Peyer's patch (tissue), 4 donors: ENCODE results near the gene APBA1. TPM values are rescaled to one million over a fixed set of nuclear protein-coding genes. Genes with fewer than 3 reads are reported as not detected.

Experiments used
- DNase-seq, 3 donors: peaks; one replicate each; pipeline ENCODE4 v3.0.0-alpha.2; 2017 to 2019
- H3K27ac ChIP-seq, 4 donors: fragments of 200-600 bp; sonication (generic); one replicate each; pipeline ENCODE4 v1.5.1; 2016 to 2019
- H3K27me3 ChIP-seq, 2 donors: fragments of 200-600 bp; sonication (generic); one replicate each; pipeline ENCODE4 v1.5.1; 2019
- H3K36me3 ChIP-seq, 3 donors: fragments of 200-600 bp; sonication (generic); one replicate each; pipeline ENCODE4 v1.5.1; 2016 to 2019
- H3K4me1 ChIP-seq, 4 donors: fragments of 200-600 bp; sonication (generic); one replicate each; pipeline ENCODE4 v1.5.1; 2016 to 2019
- H3K4me3 ChIP-seq, 4 donors: fragments of 200-600 bp; sonication (generic); 1 replicate in 3 of 4; 2 replicates in 1 of 4; pipeline ENCODE4 v1.5.1; 2016 to 2019; ENCODE audit warnings: mild to moderate bottlenecking in 1 of 4
- H3K9me3 ChIP-seq, 4 donors: fragments of 200-600 bp; sonication (generic); one replicate each; pipeline ENCODE4 v1.5.1; 2016 to 2019; ENCODE audit warnings: mild to moderate bottlenecking in 1 of 4
- CTCF ChIP-seq, 6 experiments: fragments of 450-650 bp in 4 of 6; fragments of 200-600 bp in 2 of 6; sonication (generic) in 1 of 6; IDR thresholded peaks; one replicate each; pipeline ENCODE4 v1.5.1; 2017 to 2019; ENCODE audit warnings: antibody characterized with exemption in 6 of 6, mild to moderate bottlenecking in 3 of 6, moderate library complexity in 1 of 6
- POLR2A ChIP-seq, 2 donors: fragments of 450-650 bp; IDR thresholded peaks; one replicate each; pipeline ENCODE4 v1.5.1; 2017; ENCODE audit warnings: antibody characterized with exemption in 2 of 2, mild to moderate bottlenecking in 2 of 2, moderate library complexity in 2 of 2
- total RNA-seq, 4 donors: library from RNA; depleted of rRNA; stranded (reverse); fragments of >200 nt; gene quantifications; one replicate each; pipeline ENCODE4 v1.1.0, GENCODE V29; 2016

APBA1 gene
- total RNA-seq, 4 donors from 2014 or later: 0.88 to 14.9 (median 3.9) TPM

GRCh38 chr9:69619233-69619632, 52.9 kb downstream of the APBA1 start:
- Histone ChIP-seq H3K36me3 (no peaks in the 10 kb centered on the region), H3K27me3 (no peaks in the 10 kb centered on the region), H3K27ac (no peak overlapping the region), H3K4me1 (no peaks in the 10 kb centered on the region), H3K9me3 (no peaks in the 10 kb centered on the region), H3K4me3 (no peak overlapping the region)
- no peak for DNase-seq
- TF ChIP-seq CTCF (IDR thresholded peaks at IDR 0.05): no peak
- no peak for TF ChIP-seq POLR2A (IDR thresholded peaks at IDR 0.05)

- no peaks in the 10 kb centered on the region for H3K9me3 ChIP-seq
- TF ChIP-seq POLR2A (IDR thresholded peaks at IDR 0.05): no peak
- TF ChIP-seq CTCF (IDR thresholded peaks at IDR 0.05): no peak
These were observed 55.2 kb downstream of the APBA1 start for GRCh38 chr9:69617006-69617405.

GRCh38 chr9:69615880-69616279, 56.3 kb downstream of the APBA1 start:
- H3K27ac ChIP-seq: no peak overlapping the region
- no peaks in the 10 kb centered on the region for H3K9me3 ChIP-seq
- no peak overlapping the region for H3K4me3 ChIP-seq
- no peaks in the 10 kb centered on the region for H3K27me3 ChIP-seq
- H3K4me1 ChIP-seq: no peaks in the 10 kb centered on the region
- no peak for DNase-seq
- no peak for TF ChIP-seq CTCF (IDR thresholded peaks at IDR 0.05)
- no peak for TF ChIP-seq POLR2A (IDR thresholded peaks at IDR 0.05)
- no peaks in the 10 kb centered on the region for H3K36me3 ChIP-seq

More at GRCh38 chr9:69617006-69617405, 55.2 kb downstream of the APBA1 start:
- H3K4me1 ChIP-seq: no peaks in the 10 kb centered on the region
- H3K36me3 ChIP-seq: no peaks in the 10 kb centered on the region
- no peak overlapping the region for H3K27ac ChIP-seq
- DNase-seq: no peak
- no peaks in the 10 kb centered on the region for H3K27me3 ChIP-seq
- H3K4me3 ChIP-seq: no peak overlapping the region

GRCh38 chr9:69611221-69611620, 61.0 kb downstream of the APBA1 start:
- Histone ChIP-seq H3K4me3 (no peak overlapping the region), H3K4me1 (no peaks in the 10 kb centered on the region)

GRCh38 chr9:69609156-69609555, 63.0 kb downstream of the APBA1 start:
- H3K4me3 ChIP-seq: no peak overlapping the region

More at GRCh38 chr9:69611221-69611620, 61.0 kb downstream of the APBA1 start:
- TF ChIP-seq POLR2A (IDR thresholded peaks at IDR 0.05) (no peak), CTCF (IDR thresholded peaks at IDR 0.05) (no peak)
- no peak for DNase-seq
- H3K27ac ChIP-seq: no peak overlapping the region
- no peaks in the 10 kb centered on the region for H3K9me3 ChIP-seq
- H3K36me3 ChIP-seq: no peaks in the 10 kb centered on the region
- no peaks in the 10 kb centered on the region for H3K27me3 ChIP-seq

More at GRCh38 chr9:69609156-69609555, 63.0 kb downstream of the APBA1 start:
- no peak overlapping the region for H3K27ac ChIP-seq
- no peak for DNase-seq
- no peaks in the 10 kb centered on the region for H3K27me3 ChIP-seq
- H3K4me1 ChIP-seq: no peaks in the 10 kb centered on the region
- no peaks in the 10 kb centered on the region for H3K36me3 ChIP-seq
- no peaks in the 10 kb centered on the region for H3K9me3 ChIP-seq
- TF ChIP-seq POLR2A (IDR thresholded peaks at IDR 0.05) (no peak), CTCF (IDR thresholded peaks at IDR 0.05) (no peak)
